Karpas-422 (cell line): Measurements from ENCODE around the gene UBXN10. TPM values are rescaled to one million over a fixed set of nuclear protein-coding genes. Genes with fewer than 3 reads are reported as not detected.
"Not testable (repeated sequence)": the region's sequence is repeated elsewhere in the genome, so short reads cannot be mapped to it uniquely, and the experiment has no call there.

Experiments used
- DNase-seq: peaks from one replicate; pipeline ENCODE4 v3.0.0-alpha.2; 2015
- H2AFZ ChIP-seq: fragments of 200-600 bp; sonication (generic); 2 replicates; pipeline ENCODE4 v1.6.1; 2014; ENCODE audit warnings: antibody characterized with exemption, low read length, mixed read lengths
- H3K27ac ChIP-seq: fragments of 200-600 bp; sonication (generic); 2 replicates; pipeline ENCODE4 v1.5.1; 2014; ENCODE audit warnings: mild to moderate bottlenecking, low read length, moderate library complexity
- H3K27me3 ChIP-seq: fragments of 200-600 bp; sonication (generic); 2 replicates; pipeline ENCODE4 v1.6.1; 2014; ENCODE audit warnings: low read length, mixed read lengths
- H3K36me3 ChIP-seq: fragments of 200-600 bp; sonication (generic); 2 replicates; pipeline ENCODE4 v1.6.1; 2014; ENCODE audit warnings: low read length, mixed read lengths; ENCODE audit not compliant: insufficient read depth
- H3K4me1 ChIP-seq: fragments of 200-600 bp; sonication (generic); 2 replicates; pipeline ENCODE4 v1.6.1; 2014; ENCODE audit warnings: mild to moderate bottlenecking, low read length, mixed read lengths
- H3K4me2 ChIP-seq: fragments of 200-600 bp; sonication (generic); 2 replicates; pipeline ENCODE4 v1.6.1; 2014; ENCODE audit warnings: low read length, low read depth, mild to moderate bottlenecking; ENCODE audit not compliant: poor library complexity, severe bottlenecking
- H3K4me3 ChIP-seq: fragments of 200-600 bp; sonication (generic); 2 replicates; pipeline ENCODE4 v1.5.1; 2014; ENCODE audit warnings: mild to moderate bottlenecking, antibody characterized with exemption, low read length, mixed read lengths
- H3K79me2 ChIP-seq: fragments of 200-600 bp; sonication (generic); 2 replicates; pipeline ENCODE4 v1.6.1; 2014; ENCODE audit warnings: mild to moderate bottlenecking, low read length, mixed read lengths
- H3K9ac ChIP-seq: fragments of 200-600 bp; sonication (generic); 2 replicates; pipeline ENCODE4 v1.6.0; 2014; ENCODE audit warnings: low read length
- H3K9me2 ChIP-seq: fragments of 200-600 bp; sonication (generic), shearing (Covaris generic); replicated peaks from 2 replicates; pipeline ENCODE4 v1.6.0; 2014; ENCODE audit warnings: mild to moderate bottlenecking, low read length, moderate library complexity; ENCODE audit not compliant: insufficient read depth
- H3K9me3 ChIP-seq: fragments of 300-700, 200-600 bp; sonication (generic); 2 replicates; pipeline ENCODE4 v1.6.1; 2014; ENCODE audit warnings: low read length, mixed read lengths
- H4K20me1 ChIP-seq: fragments of 200-600 bp; sonication (generic); 2 replicates; pipeline ENCODE4 v1.6.1; 2014; ENCODE audit warnings: mild to moderate bottlenecking, antibody characterized with exemption, low read length, low read depth; ENCODE audit not compliant: insufficient read depth
- total RNA-seq: library from RNA; depleted of rRNA; stranded (reverse); fragments of >200 nt; shearing (Covaris generic); gene quantifications from 2 replicates; pipeline ENCODE4 v1.2.3, GENCODE V29; 2014; ENCODE audit warnings: low replicate concordance

The UBXN10 gene
- total RNA-seq, 1 experiment from 2014 or later, result not detected

GRCh38 chr1:20223106-20223505, 37.2 kb downstream of the UBXN10 start:
- Histone ChIP-seq H3K27ac (no peak overlapping the region), H3K9me3 (no peaks in the 10 kb centered on the region), H3K36me3 (no peaks in the 10 kb centered on the region), H3K4me2 (no peak overlapping the region), H3K9ac (no peak overlapping the region), H2AFZ (no peak overlapping the region), H3K27me3 (no peaks in the 10 kb centered on the region), H3K4me1 (no peaks in the 10 kb centered on the region), H3K79me2 (no peaks in the 10 kb centered on the region), H4K20me1 (no peaks in the 10 kb centered on the region), H3K4me3 (no peak overlapping the region), H3K9me2 (no peaks in the 10 kb centered on the region)
- no peak for DNase-seq

GRCh38 chr1:20223551-20224419, 37.9 kb downstream of the UBXN10 start:
- H3K4me2 ChIP-seq, result no peak overlapping the region

GRCh38 chr1:20224546-20224945, 38.6 kb downstream of the UBXN10 start:
- Histone ChIP-seq H3K9me3 (no peaks in the 10 kb centered on the region), H3K27me3 (no peaks in the 10 kb centered on the region), H3K4me2 (no peak overlapping the region), H3K36me3 (no peaks in the 10 kb centered on the region), H3K9me2 (no peaks in the 10 kb centered on the region), H3K27ac (no peak overlapping the region), H2AFZ (no peak overlapping the region), H3K4me1 (no peaks in the 10 kb centered on the region), H4K20me1 (no peaks in the 10 kb centered on the region), H3K79me2 (no peaks in the 10 kb centered on the region), H3K4me3 (no peak overlapping the region), H3K9ac (no peak overlapping the region)
- DNase-seq, result no peak

More at GRCh38 chr1:20223551-20224419, 37.9 kb downstream of the UBXN10 start:
- Histone ChIP-seq H3K27me3 (no peaks in the 10 kb centered on the region), H3K27ac (no peak overlapping the region), H3K9me2 (no peaks in the 10 kb centered on the region), H3K36me3 (no peaks in the 10 kb centered on the region), H3K4me3 (no peak overlapping the region), H3K79me2 (no peaks in the 10 kb centered on the region), H3K9me3 (no peaks in the 10 kb centered on the region), H3K4me1 (no peaks in the 10 kb centered on the region), H3K9ac (no peak overlapping the region), H4K20me1 (no peaks in the 10 kb centered on the region), H2AFZ (no peak overlapping the region)
- DNase-seq, result no peak

GRCh38 chr1:20227704-20228103, 41.8 kb downstream of the UBXN10 start:
- Histone ChIP-seq H3K9ac (no peak overlapping the region), H3K9me2 (no peaks in the 10 kb centered on the region), H3K9me3 (no peaks in the 10 kb centered on the region), H3K4me3 (no peak overlapping the region), H3K4me1 (no peaks in the 10 kb centered on the region), H4K20me1 (no peaks in the 10 kb centered on the region), H2AFZ (no peak overlapping the region), H3K79me2 (no peaks in the 10 kb centered on the region), H3K36me3 (no peaks in the 10 kb centered on the region), H3K27ac (no peak overlapping the region), H3K4me2 (no peak overlapping the region), H3K27me3 (no peaks in the 10 kb centered on the region)
- no peak for DNase-seq

- H3K27me3 ChIP-seq, result no peaks in the 10 kb centered on the region
- no peaks in the 10 kb centered on the region for H3K4me1 ChIP-seq
- no peaks in the 10 kb centered on the region for H3K9me3 ChIP-seq
- DNase-seq, result no peak
- no peak overlapping the region for H3K27ac ChIP-seq
- no peaks in the 10 kb centered on the region for H4K20me1 ChIP-seq
- H2AFZ ChIP-seq, result no peak overlapping the region
- H3K4me2 ChIP-seq, result no peak overlapping the region
- no peaks in the 10 kb centered on the region for H3K9me2 ChIP-seq
- H3K79me2 ChIP-seq, result no peaks in the 10 kb centered on the region
- no peak overlapping the region for H3K4me3 ChIP-seq
- H3K36me3 ChIP-seq, result no peaks in the 10 kb centered on the region
- no peak overlapping the region for H3K9ac ChIP-seq
Measured at GRCh38 chr1:20228314-20228825, 42.5 kb downstream of the UBXN10 start.

- Histone ChIP-seq H3K27ac (no peak overlapping the region), H3K4me2 (no peak overlapping the region), H4K20me1 (no peaks in the 10 kb centered on the region), H3K9ac (no peak overlapping the region), H3K9me3 (no peaks in the 10 kb centered on the region), H3K4me1 (no peaks in the 10 kb centered on the region), H3K27me3 (no peaks in the 10 kb centered on the region), H3K36me3 (no peaks in the 10 kb centered on the region), H3K4me3 (no peak overlapping the region), H2AFZ (no peak overlapping the region), H3K9me2 (no peaks in the 10 kb centered on the region), H3K79me2 (no peaks in the 10 kb centered on the region)
- no peak for DNase-seq
Measured at GRCh38 chr1:20229171-20229570, 43.3 kb downstream of the UBXN10 start.

GRCh38 chr1:20232564-20232963, 46.7 kb downstream of the UBXN10 start:
- H4K20me1 ChIP-seq, H2AFZ ChIP-seq, DNase-seq, H3K27me3 ChIP-seq, H3K79me2 ChIP-seq, H3K9ac ChIP-seq, H3K27ac ChIP-seq, H3K9me3 ChIP-seq, H3K4me1 ChIP-seq, H3K36me3 ChIP-seq, H3K4me2 ChIP-seq, H3K4me3 ChIP-seq, H3K9me2 ChIP-seq: not testable (repeated sequence)

- no peaks in the 10 kb centered on the region for H3K36me3 ChIP-seq
- H3K79me2 ChIP-seq, result no peaks in the 10 kb centered on the region
- H3K4me1 ChIP-seq, result no peaks in the 10 kb centered on the region
- H3K4me2 ChIP-seq, result no peak overlapping the region
- H4K20me1 ChIP-seq, result no peaks in the 10 kb centered on the region
- H3K9me3 ChIP-seq, result no peaks in the 10 kb centered on the region
- no peak overlapping the region for H3K9ac ChIP-seq
- H3K27me3 ChIP-seq, result no peaks in the 10 kb centered on the region
- H3K27ac ChIP-seq, result no peak overlapping the region
- H2AFZ ChIP-seq, result no peak overlapping the region
- no peak overlapping the region for H3K4me3 ChIP-seq
- peak; percentile 81 for DNase-seq
- H3K9me2 ChIP-seq, result no peaks in the 10 kb centered on the region
Measured at GRCh38 chr1:20233394-20233793, 47.5 kb downstream of the UBXN10 start.
